Astrocyte (in vitro differentiated cells and primary cell): ENCODE measurements around the gene PCTP.

Experiments used
- EZH2 ChIP-seq: IDR thresholded peaks from 2 replicates; pipeline ENCODE4 v1.6.1; 2012; ENCODE audit warnings: mild to moderate bottlenecking, low read length, inconsistent platforms; ENCODE audit not compliant: insufficient read depth
- TF ChIP-seq, protein P1 (sequence below): IDR thresholded peaks from 2 replicates; pipeline ENCODE4 v1.5.1; 2011; ENCODE audit warnings: low read depth, mild to moderate bottlenecking, inconsistent platforms, low read length, moderate library complexity; ENCODE audit not compliant: insufficient read depth

DNA sequence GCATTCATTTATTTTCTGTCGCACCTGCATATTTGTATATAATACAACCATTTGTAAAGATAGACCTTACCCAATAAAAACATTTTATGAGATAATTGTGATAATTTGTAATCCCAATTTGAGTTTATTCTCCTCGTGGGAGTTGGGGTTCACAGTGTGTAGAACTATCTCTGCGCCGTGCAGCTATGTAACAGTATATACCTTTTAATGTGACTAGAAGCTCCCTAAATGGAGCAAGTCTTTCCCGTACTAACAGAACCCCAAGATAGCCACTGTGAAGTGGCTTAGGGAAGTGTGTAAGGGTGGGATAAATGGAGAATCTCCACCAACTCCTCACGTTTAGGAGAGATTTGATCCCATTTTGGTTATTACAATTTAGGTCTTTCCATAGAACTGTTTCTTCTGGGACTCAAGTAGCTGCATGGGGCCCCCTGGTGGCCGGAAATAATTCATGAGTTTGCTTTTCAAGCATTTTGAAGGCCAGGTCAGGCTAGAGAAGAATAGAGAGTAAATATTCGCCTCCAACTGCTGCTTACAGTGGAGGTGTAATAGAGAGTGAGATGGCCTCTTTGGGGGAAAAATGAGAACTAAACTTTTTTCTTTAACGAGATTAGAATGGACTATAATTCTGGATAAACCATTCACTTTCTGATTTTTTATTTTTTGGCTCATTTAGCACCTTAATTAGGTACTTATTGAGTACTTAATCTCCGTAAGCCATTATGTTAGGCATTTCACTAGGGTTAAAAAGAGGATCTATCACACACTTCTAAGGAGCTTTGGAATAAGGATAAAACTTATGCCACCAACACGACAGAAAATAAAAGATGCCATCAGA, 32.7 kb upstream of the PCTP start:
- TF ChIP-seq, protein P1, sequence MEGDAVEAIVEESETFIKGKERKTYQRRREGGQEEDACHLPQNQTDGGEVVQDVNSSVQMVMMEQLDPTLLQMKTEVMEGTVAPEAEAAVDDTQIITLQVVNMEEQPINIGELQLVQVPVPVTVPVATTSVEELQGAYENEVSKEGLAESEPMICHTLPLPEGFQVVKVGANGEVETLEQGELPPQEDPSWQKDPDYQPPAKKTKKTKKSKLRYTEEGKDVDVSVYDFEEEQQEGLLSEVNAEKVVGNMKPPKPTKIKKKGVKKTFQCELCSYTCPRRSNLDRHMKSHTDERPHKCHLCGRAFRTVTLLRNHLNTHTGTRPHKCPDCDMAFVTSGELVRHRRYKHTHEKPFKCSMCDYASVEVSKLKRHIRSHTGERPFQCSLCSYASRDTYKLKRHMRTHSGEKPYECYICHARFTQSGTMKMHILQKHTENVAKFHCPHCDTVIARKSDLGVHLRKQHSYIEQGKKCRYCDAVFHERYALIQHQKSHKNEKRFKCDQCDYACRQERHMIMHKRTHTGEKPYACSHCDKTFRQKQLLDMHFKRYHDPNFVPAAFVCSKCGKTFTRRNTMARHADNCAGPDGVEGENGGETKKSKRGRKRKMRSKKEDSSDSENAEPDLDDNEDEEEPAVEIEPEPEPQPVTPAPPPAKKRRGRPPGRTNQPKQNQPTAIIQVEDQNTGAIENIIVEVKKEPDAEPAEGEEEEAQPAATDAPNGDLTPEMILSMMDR = peak; percentile 77
- TF ChIP-seq EZH2 = no peak
